Measurements from ENCODE around the gene CEP20. TPM values are rescaled to one million over a fixed set of nuclear protein-coding genes. Genes with fewer than 3 reads are reported as not detected.

The CEP20 gene
- total RNA-seq, 1 experiment from 2014 or later: 37.0 TPM

GRCh38 chr16:15903960-15904359, 15.6 kb upstream of the CEP20 start:
- Histone ChIP-seq H3K79me2 (ENCODE audit: low read length) (no peaks in the 10 kb centered on the region), H2AFZ (ENCODE audit: low read length) (no peak overlapping the region), H3K9me2 (replicated peaks; ENCODE audit: low read length) (no peaks in the 10 kb centered on the region), H3K9ac (ENCODE audit: low read length) (no peak overlapping the region), H3K4me2 (ENCODE audit: low read length) (no peak overlapping the region), H3K27me3 (ENCODE audit: low read length) (no peaks in the 10 kb centered on the region), H3K9me3 (ENCODE audit: low read length) (no peaks in the 10 kb centered on the region), H3K36me3 (ENCODE audit: low read depth, low read length) (no peaks in the 10 kb centered on the region), H3F3A (ENCODE audit: low read length, unreplicated experiment) (no peaks in the 10 kb centered on the region), H3K27ac (ENCODE audit: low read length) (no peak overlapping the region), H3K4me3 (ENCODE audit: low read length) (no peak overlapping the region), H4K20me1 (ENCODE audit: low read length) (no peaks in the 10 kb centered on the region), H3K4me1 (ENCODE audit: insufficient read depth, low read length) (peaks cover 20% of the 10 kb centered on the region)
- CTCF ChIA-PET: no interaction called here
- ATAC-seq: no peak
- no peak for DNase-seq
- BruUV-seq (replicated peaks): no TSS peak
- POLR2A ChIA-PET (ENCODE audit: unreplicated experiment): interaction anchor here (0.6 kb wide), 1 partner anchor 82 kb away, joined by 7 read pairs; no protein-coding TSS in a partner anchor
- intact Hi-C loops (cut with micrococcal nuclease): no loop called here
- TF ChIP-seq EZH2 (IDR thresholded peaks at IDR 0.05; ENCODE audit: low read length, unreplicated experiment) (no peak), CTCF (conservative IDR thresholded peaks at IDR 0.05; ENCODE audit: low read depth, low read length) (no peak), EZH2phosphoT487 (IDR thresholded peaks at IDR 0.05; ENCODE audit: borderline replicate concordance, low read length) (no peak)

- POLR2A ChIA-PET (ENCODE audit: unreplicated experiment): no interaction called here
- no peak for ATAC-seq
- no peak for DNase-seq
Measured at GRCh38 chr16:15900901-15901500, 12.6 kb upstream of the CEP20 start.

More at GRCh38 chr16:15900901-15901500, 12.6 kb upstream of the CEP20 start:
- Histone ChIP-seq H2AFZ (ENCODE audit: low read length) (no peak overlapping the region), H3K36me3 (ENCODE audit: low read depth, low read length) (no peaks in the 10 kb centered on the region), H3F3A (ENCODE audit: low read length, unreplicated experiment) (no peaks in the 10 kb centered on the region), H3K4me2 (ENCODE audit: low read length) (no peak overlapping the region), H3K9me3 (ENCODE audit: low read length) (no peaks in the 10 kb centered on the region), H3K79me2 (ENCODE audit: low read length) (no peaks in the 10 kb centered on the region), H3K27me3 (ENCODE audit: low read length) (no peaks in the 10 kb centered on the region), H3K4me3 (ENCODE audit: low read length) (no peak overlapping the region), H3K27ac (ENCODE audit: low read length) (0 out of 2 replicates have a peak overlapping the region, but pooled peaks have one; percentile 66), H3K9me2 (replicated peaks; ENCODE audit: low read length) (no peaks in the 10 kb centered on the region), H3K4me1 (ENCODE audit: insufficient read depth, low read length) (peaks cover 37% of the 10 kb centered on the region), H3K9ac (ENCODE audit: low read length) (no peak overlapping the region), H4K20me1 (ENCODE audit: low read length) (no peaks in the 10 kb centered on the region)
- CTCF ChIA-PET: no interaction called here
- BruUV-seq (replicated peaks): no TSS peak
- TF ChIP-seq EZH2 (IDR thresholded peaks at IDR 0.05; ENCODE audit: low read length, unreplicated experiment) (no peak), CTCF (conservative IDR thresholded peaks at IDR 0.05; ENCODE audit: low read depth, low read length) (no peak), EZH2phosphoT487 (IDR thresholded peaks at IDR 0.05; ENCODE audit: borderline replicate concordance, low read length) (no peak)
- intact Hi-C loops (cut with micrococcal nuclease): no loop called here
